ENCODE data around the gene BLNK. TPM values are rescaled to one million over a fixed set of nuclear protein-coding genes. Genes with fewer than 3 reads are reported as not detected.

Gene BLNK
- polyA plus RNA-seq, 1 of the 3 experiments (the other 2 are of a cell fraction), result not detected

DNA sequence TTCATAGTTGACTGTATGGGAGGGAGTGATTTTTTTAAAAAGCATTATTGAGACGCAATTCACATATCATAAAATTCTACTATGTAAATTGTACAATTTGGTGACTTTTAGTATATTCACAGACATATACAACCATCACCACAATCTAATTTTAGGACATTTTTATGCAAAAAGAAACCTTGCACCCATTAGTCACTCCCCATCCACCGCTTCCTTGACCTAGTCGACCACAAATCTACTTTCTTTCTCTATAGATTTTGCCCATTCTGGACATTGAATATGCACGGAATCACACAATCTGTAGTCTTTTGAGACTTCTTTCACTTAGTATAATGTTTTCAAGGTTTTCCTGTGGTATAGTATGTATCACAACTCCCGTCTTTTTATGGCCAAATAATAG is 54.6 kb downstream of the BLNK start (continued):
- TF ChIP-seq, protein P1, sequence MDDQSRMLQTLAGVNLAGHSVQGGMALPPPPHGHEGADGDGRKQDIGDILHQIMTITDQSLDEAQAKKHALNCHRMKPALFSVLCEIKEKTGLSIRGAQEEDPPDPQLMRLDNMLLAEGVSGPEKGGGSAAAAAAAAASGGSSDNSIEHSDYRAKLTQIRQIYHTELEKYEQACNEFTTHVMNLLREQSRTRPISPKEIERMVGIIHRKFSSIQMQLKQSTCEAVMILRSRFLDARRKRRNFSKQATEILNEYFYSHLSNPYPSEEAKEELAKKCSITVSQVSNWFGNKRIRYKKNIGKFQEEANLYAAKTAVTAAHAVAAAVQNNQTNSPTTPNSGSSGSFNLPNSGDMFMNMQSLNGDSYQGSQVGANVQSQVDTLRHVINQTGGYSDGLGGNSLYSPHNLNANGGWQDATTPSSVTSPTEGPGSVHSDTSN (IDR thresholded peaks at IDR 0.05), result no peak
- no peak for TF ChIP-seq POLR2AphosphoS5 (IDR thresholded peaks at IDR 0.05; ENCODE audit: low read depth, low read length)

DNA sequence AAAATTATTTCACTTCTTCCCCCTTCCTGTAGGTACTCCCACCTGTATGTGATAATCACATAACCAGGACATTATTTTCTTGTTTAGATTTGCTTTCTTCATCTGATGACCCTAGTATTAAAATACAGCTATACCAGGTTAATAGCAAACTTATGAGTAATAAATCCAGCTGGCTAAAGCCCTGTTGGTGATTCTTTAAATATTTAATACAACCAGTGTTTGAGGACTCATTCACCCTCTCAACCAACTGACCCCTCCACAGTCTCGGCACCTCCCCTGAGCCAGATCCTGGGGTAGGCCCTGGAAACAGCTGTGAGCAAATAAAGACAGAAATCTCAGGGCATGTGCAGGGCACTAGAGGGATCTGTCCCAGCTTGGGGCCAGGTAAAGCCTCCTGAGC is 58.5 kb downstream of the BLNK start:
- Histone ChIP-seq H3K9me3 (0 out of 2 replicates have a peak, but pooled peaks cover 4% of the 10 kb centered on the region), H3K36me3 (replicated peaks in 1 of 2; ENCODE audit: control insufficient read depth in 1 of 2, insufficient read depth in 2 of 2, low read length in 1 of 2) (no peaks in the 10 kb centered on the region), H3K4me1 (ENCODE audit: control insufficient read depth in 1 of 2, insufficient read depth in 2 of 2, low read depth in 1 of 2, low read length in 1 of 2) (no peaks in the 10 kb centered on the region), H4K20me1 (ENCODE audit: insufficient read depth) (no peaks in the 10 kb centered on the region), H3K9ac (no peak overlapping the region), H3K27ac (ENCODE audit: low read depth in 2 of 2, low read length in 1 of 2) (no peak overlapping the region), H3F3A (replicated peaks; ENCODE audit: insufficient read depth) (no peaks in the 10 kb centered on the region), H3K4me3 (ENCODE audit: low read depth in 2 of 2, low read length in 1 of 2) (no peak overlapping the region), H3K4me2 (no peak overlapping the region), H2AFZ (ENCODE audit: low read depth) (no peak overlapping the region), H3K9me2 (no peaks in the 10 kb centered on the region), H3K27me3 (ENCODE audit: insufficient read depth) (0 out of 2 replicates have a peak, but pooled peaks cover 9% of the 10 kb centered on the region), H3K79me2 (ENCODE audit: insufficient read depth) (no peaks in the 10 kb centered on the region)
- no peak for DNase-seq
- POLR2A ChIA-PET, result no interaction called here
- 69% methylated on average over 1 of the region's 1 CpG for WGBS (ENCODE audit: low lambda C conversion rate)
- TF ChIP-seq FOXM1 (IDR thresholded peaks at IDR 0.05; ENCODE audit: low read depth), result no peak
- TF ChIP-seq SIN3A (IDR thresholded peaks at IDR 0.05; ENCODE audit: borderline replicate concordance, low read depth, low read length), result no peak
- CTCF ChIA-PET, result interaction anchor here (1.2 to 1.7 kb wide), 2 partner anchors 9 to 17 kb away, joined by 4 to 7 read pairs; no protein-coding TSS in a partner anchor

DNA sequence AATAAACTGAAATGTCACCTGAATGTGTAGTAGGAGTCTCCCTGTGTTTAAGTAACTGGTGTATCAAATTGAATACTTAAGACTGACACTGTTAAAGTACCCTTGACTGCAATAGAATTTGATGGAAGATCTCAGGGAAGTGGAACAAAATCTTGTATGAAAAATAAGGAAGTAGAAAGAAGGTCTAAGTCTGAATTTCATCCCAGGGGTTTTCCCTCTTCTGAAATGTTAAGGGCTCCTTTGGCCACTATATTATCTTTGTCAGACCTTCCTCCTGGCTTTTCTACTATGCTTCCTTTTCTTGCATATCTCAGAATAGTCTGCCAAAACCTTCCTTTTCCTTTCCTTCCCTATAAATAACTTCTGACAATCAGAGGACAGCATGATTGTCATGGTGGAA is 59.6 kb downstream of the BLNK start:
- CTCF ChIA-PET, result no interaction called here
- no peak overlapping the region for H3K4me2 ChIP-seq
- H3K9me3 ChIP-seq, result no peaks in the 10 kb centered on the region
- no peaks in the 10 kb centered on the region for H3K9me2 ChIP-seq
- DNase-seq, result no peak
- H3K9ac ChIP-seq, result no peak overlapping the region
- H3K27me3 ChIP-seq (ENCODE audit: insufficient read depth), result 0 out of 2 replicates have a peak, but pooled peaks cover 9% of the 10 kb centered on the region
- TF ChIP-seq GABPA (IDR thresholded peaks at IDR 0.05; ENCODE audit: low read depth) (no peak), MXI1 (IDR thresholded peaks at IDR 0.05; ENCODE audit: low read depth, low read length) (no peak), SMC3 (IDR thresholded peaks at IDR 0.05; ENCODE audit: low read depth, low read length) (no peak), RAD21 (IDR thresholded peaks at IDR 0.05; ENCODE audit: low read length) (no peak), TAF1 (IDR thresholded peaks at IDR 0.05; ENCODE audit: borderline replicate concordance, low read depth, low read length) (no peak), RCOR1 (IDR thresholded peaks at IDR 0.05; ENCODE audit: low read length) (no peak), EZH2phosphoT487 (IDR thresholded peaks at IDR 0.05; ENCODE audit: borderline replicate concordance, low read depth) (no peak), YY1 (IDR thresholded peaks at IDR 0.05; ENCODE audit: low read depth) (no peak), ELF1 (IDR thresholded peaks at IDR 0.05) (no peak), EP300 (IDR thresholded peaks at IDR 0.05; ENCODE audit: borderline replicate concordance in 1 of 2, low read depth in 1 of 2, low read length in 1 of 2) (no peak)
- TF ChIP-seq, protein P2, sequence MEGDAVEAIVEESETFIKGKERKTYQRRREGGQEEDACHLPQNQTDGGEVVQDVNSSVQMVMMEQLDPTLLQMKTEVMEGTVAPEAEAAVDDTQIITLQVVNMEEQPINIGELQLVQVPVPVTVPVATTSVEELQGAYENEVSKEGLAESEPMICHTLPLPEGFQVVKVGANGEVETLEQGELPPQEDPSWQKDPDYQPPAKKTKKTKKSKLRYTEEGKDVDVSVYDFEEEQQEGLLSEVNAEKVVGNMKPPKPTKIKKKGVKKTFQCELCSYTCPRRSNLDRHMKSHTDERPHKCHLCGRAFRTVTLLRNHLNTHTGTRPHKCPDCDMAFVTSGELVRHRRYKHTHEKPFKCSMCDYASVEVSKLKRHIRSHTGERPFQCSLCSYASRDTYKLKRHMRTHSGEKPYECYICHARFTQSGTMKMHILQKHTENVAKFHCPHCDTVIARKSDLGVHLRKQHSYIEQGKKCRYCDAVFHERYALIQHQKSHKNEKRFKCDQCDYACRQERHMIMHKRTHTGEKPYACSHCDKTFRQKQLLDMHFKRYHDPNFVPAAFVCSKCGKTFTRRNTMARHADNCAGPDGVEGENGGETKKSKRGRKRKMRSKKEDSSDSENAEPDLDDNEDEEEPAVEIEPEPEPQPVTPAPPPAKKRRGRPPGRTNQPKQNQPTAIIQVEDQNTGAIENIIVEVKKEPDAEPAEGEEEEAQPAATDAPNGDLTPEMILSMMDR (IDR thresholded peaks at IDR 0.05), result no peak
- TF ChIP-seq, protein P3, sequence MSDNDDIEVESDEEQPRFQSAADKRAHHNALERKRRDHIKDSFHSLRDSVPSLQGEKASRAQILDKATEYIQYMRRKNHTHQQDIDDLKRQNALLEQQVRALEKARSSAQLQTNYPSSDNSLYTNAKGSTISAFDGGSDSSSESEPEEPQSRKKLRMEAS (IDR thresholded peaks at IDR 0.05; ENCODE audit: low read depth), result no peak
- TF ChIP-seq, protein P4, sequence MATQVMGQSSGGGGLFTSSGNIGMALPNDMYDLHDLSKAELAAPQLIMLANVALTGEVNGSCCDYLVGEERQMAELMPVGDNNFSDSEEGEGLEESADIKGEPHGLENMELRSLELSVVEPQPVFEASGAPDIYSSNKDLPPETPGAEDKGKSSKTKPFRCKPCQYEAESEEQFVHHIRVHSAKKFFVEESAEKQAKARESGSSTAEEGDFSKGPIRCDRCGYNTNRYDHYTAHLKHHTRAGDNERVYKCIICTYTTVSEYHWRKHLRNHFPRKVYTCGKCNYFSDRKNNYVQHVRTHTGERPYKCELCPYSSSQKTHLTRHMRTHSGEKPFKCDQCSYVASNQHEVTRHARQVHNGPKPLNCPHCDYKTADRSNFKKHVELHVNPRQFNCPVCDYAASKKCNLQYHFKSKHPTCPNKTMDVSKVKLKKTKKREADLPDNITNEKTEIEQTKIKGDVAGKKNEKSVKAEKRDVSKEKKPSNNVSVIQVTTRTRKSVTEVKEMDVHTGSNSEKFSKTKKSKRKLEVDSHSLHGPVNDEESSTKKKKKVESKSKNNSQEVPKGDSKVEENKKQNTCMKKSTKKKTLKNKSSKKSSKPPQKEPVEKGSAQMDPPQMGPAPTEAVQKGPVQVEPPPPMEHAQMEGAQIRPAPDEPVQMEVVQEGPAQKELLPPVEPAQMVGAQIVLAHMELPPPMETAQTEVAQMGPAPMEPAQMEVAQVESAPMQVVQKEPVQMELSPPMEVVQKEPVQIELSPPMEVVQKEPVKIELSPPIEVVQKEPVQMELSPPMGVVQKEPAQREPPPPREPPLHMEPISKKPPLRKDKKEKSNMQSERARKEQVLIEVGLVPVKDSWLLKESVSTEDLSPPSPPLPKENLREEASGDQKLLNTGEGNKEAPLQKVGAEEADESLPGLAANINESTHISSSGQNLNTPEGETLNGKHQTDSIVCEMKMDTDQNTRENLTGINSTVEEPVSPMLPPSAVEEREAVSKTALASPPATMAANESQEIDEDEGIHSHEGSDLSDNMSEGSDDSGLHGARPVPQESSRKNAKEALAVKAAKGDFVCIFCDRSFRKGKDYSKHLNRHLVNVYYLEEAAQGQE (IDR thresholded peaks at IDR 0.05; ENCODE audit: low read depth, low read length), result no peak
- no peaks in the 10 kb centered on the region for H3K4me1 ChIP-seq (ENCODE audit: control insufficient read depth in 1 of 2, insufficient read depth in 2 of 2, low read depth in 1 of 2, low read length in 1 of 2)
- H3K27ac ChIP-seq (ENCODE audit: low read depth in 2 of 2, low read length in 1 of 2), result no peak overlapping the region
- no peak overlapping the region for H3K4me3 ChIP-seq (ENCODE audit: low read depth in 2 of 2, low read length in 1 of 2)
- POLR2A ChIA-PET, result no interaction called here
- H4K20me1 ChIP-seq (ENCODE audit: insufficient read depth), result no peaks in the 10 kb centered on the region
- H2AFZ ChIP-seq (ENCODE audit: low read depth), result no peak overlapping the region
- H3F3A ChIP-seq (replicated peaks; ENCODE audit: insufficient read depth), result no peaks in the 10 kb centered on the region
- H3K36me3 ChIP-seq (replicated peaks in 1 of 2; ENCODE audit: control insufficient read depth in 1 of 2, insufficient read depth in 2 of 2, low read length in 1 of 2), result no peaks in the 10 kb centered on the region
- no peaks in the 10 kb centered on the region for H3K79me2 ChIP-seq (ENCODE audit: insufficient read depth)

Measured in SK-N-SH (cell line).